MM.1S (cell line): ENCODE results near the gene UBE3B.

Source experiments
- EZH2 ChIP-seq: fragments of 300-600 bp; sonication (generic); optimal IDR thresholded peaks from 2 replicates; pipeline ENCODE3; 2017; ENCODE audit warnings: low read depth, mild to moderate bottlenecking, antibody characterized with exemption, low read length, mixed read lengths
- EZH2phosphoT487 ChIP-seq: fragments of 300-600 bp; sonication (generic); IDR thresholded peaks from 2 replicates; pipeline ENCODE4 v1.6.1; 2018; ENCODE audit warnings: antibody characterized with exemption, low read length
- TF ChIP-seq, protein P1 (sequence below): fragments of 300-600 bp; sonication (generic); IDR thresholded peaks from 2 replicates; pipeline ENCODE4 v1.5.1; 2016; ENCODE audit warnings: antibody characterized with exemption, low read length, mixed read lengths

DNA sequence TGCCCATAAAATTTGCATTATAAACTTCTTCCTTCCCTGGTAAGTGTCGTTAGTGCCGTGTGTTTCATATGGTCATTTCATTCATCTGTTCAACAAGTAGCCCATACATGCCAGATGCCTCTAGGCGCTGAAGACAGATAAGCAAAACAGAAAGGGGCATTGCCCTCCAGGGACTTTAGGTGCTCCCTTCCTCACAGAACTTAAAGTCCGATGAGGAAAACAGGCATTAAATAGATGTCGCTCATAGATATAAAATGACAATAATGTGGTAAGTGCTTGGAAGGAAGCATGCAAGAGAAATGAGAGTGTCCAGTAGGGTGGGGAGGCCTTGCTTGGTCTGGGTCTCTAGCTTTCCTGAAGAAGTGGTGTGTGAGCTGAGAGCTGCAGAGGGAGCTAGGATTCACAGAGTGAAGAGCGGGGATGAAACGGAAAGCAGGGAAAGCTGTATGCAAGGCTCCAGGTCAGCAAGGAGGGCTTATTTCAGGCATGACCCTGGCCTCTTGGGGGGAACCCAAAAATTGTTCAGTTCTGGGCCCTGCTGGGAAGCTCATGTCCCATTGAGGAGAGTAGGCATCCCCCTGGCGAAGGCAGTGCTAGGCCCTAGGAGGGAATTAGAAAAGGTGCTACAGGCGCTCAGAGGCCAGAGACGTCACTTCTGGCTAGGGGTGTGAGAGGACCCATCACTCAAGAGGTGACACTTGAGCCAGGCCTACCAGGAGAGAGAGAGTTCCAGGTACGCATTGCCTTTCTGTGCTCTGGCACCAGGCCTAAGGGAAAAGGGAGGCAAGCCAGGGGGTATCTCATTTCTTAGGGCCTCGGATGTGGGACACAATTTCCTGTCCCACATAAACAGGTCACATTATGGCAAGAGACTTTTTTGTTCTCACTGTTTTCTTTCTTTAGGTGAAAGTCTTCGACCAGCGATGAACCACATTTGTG lies 11.9 kb downstream of the UBE3B start:
- TF ChIP-seq, protein P1, sequence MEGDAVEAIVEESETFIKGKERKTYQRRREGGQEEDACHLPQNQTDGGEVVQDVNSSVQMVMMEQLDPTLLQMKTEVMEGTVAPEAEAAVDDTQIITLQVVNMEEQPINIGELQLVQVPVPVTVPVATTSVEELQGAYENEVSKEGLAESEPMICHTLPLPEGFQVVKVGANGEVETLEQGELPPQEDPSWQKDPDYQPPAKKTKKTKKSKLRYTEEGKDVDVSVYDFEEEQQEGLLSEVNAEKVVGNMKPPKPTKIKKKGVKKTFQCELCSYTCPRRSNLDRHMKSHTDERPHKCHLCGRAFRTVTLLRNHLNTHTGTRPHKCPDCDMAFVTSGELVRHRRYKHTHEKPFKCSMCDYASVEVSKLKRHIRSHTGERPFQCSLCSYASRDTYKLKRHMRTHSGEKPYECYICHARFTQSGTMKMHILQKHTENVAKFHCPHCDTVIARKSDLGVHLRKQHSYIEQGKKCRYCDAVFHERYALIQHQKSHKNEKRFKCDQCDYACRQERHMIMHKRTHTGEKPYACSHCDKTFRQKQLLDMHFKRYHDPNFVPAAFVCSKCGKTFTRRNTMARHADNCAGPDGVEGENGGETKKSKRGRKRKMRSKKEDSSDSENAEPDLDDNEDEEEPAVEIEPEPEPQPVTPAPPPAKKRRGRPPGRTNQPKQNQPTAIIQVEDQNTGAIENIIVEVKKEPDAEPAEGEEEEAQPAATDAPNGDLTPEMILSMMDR = no peak
- TF ChIP-seq EZH2 (no peak), EZH2phosphoT487 (no peak)
